Activated CD4-positive, alpha-beta T cell treated with anti-CD3 and anti-CD28 coated beads for 48 hours (primary cell): Measurements from ENCODE around the gene BICC1.

Experiments used
- DNase-seq: peaks from one replicate; pipeline ENCODE4 v3.0.0-alpha.2; 2020

The BICC1 gene, protein sequence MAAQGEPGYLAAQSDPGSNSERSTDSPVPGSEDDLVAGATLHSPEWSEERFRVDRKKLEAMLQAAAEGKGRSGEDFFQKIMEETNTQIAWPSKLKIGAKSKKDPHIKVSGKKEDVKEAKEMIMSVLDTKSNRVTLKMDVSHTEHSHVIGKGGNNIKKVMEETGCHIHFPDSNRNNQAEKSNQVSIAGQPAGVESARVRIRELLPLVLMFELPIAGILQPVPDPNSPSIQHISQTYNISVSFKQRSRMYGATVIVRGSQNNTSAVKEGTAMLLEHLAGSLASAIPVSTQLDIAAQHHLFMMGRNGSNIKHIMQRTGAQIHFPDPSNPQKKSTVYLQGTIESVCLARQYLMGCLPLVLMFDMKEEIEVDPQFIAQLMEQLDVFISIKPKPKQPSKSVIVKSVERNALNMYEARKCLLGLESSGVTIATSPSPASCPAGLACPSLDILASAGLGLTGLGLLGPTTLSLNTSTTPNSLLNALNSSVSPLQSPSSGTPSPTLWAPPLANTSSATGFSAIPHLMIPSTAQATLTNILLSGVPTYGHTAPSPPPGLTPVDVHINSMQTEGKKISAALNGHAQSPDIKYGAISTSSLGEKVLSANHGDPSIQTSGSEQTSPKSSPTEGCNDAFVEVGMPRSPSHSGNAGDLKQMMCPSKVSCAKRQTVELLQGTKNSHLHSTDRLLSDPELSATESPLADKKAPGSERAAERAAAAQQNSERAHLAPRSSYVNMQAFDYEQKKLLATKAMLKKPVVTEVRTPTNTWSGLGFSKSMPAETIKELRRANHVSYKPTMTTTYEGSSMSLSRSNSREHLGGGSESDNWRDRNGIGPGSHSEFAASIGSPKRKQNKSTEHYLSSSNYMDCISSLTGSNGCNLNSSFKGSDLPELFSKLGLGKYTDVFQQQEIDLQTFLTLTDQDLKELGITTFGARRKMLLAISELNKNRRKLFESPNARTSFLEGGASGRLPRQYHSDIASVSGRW

DNA sequence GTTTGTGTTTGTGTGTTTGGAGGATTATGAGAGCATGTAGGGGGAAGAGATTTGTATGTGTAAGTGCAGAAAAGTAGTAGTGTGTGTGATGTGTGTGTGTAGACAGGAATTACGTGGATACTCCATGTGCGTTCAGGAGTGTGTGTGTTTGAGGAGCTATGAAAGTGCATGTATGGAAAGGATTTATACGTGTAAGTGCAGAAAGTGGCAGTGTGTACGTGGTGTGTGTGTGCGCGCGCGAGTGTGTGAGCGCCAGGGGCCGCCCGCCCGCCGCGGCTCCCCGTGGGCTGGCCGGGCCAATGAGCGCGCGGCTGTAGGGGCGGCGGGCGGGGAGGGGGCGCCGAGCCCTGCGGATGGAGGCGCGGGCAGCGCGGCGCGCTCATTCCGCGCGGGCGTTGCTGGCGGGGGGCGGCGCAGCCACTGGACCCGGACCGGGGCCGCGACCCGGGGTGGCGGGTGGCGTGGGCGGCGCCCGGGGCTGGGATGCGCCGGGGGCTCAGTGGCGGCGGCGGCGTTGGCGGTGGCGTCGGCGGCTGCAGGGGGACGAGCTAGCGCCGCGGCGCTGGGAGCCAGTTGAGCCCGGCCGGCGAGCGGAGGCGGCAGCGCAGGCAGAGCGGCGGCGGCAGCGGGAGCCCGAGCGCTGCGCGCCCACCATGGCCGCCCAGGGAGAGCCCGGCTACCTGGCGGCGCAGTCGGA is at the start of gene BICC1:
TSS of gene BICC1 (plus strand) at position 382 of the 697 bp plus-strand sequence. CDS start at position 654, 272 bp downstream.
- DNase-seq: peak; percentile 14

GRCh38 chr10:58464956-58465355 is 47.7 kb upstream of the BICC1 start:
- DNase-seq: no peak

- DNase-seq: no peak
These were observed 47.0 kb upstream of the BICC1 start for GRCh38 chr10:58465629-58466028.

DNA sequence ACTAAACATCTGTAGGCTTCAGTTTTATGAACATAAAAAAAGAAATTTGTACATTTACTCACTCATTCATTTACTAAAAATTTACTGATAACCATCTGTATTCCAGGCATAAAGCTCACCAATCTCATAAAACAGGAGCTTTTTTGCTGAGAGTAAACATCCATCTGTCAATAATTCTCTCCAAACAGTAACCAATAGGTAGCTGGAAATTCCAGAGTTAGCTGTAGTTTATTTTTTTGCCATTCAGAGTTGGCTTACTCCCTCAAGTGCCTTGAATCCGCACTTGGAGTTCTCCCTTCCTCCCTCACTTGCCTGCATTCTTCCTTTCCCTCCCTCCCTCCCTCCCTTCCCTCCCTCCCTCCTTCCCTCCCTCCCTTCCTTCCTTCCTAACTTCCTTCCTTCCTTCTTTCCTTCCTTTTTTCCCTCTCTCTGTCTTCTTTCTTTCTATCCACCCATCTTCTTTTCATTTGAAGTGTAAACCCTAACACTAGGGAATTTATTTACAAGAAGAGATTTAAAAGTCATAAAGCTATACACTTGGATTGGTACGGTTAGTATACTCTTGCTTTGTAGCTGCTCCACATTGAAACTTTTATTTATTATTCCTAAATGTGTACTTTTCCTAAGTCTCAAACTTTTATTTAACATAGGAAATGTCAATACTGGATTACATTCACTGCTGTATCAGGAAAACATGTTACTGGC is 44.6 kb upstream of the BICC1 start:
- DNase-seq: no peak

DNA sequence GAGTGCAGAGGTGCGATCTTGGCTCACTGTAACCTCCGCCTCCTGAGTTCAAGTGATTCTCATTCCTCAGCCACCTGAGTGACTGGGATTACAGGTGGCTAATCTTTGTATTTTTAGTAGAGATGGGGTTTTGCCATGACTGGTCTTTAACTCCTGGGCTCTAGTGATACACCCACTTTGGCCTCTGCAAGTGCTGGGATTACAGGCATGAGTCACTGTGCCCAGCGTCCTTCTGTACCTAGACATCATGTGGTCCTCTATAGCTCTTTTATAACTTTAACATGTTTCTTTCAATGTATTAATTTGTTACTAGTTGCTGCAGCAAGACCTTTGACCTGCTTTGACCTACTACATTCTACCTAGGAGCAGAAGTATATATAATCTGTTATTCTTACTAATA is 38.7 kb upstream of the BICC1 start:
- no peak for DNase-seq

DNA sequence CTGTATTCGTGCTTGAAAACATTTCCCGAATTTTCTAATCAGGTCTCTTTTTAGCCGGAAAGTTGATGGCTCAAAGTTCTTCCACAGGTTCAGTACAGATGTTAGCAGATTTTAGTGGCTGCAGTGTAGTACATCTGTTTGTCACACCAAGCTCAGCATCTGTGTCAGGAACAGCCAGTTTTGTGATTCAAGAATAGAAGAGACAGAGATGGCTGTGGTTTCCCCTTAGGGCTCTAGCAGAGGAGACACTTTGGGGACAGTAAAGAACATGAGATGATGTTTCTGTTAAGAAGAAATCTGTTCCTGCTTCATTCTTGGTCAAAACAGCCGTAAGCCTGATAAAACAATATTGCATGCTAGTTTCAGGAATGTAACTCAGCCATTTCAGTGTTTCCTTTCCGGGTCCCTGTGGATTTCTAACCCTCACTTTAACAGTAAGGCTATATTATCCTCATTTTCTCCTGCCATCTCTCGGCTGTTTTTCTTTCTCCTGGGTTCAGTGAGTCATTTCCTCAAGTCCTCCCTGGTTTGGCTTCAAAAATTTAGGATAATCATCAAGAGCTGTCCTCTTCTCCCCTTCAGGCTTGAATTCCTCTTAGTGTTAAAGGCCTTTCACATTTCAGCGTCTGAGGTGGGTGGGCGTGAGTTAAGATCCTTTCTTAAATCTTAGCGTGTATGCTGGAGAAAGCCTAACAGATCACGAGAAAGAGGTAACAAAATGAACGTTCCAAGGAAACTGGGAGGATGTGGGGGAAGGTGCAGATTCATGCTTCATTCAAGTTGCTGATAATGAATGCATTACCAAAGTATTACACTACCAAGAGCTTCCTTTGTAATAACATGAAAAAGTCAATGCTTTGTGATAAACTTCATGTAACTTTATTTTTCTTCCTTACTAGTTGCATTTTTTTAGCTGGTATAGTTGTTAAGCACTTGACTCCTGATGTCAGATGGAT is 37.1 kb upstream of the BICC1 start:
- no peak for DNase-seq

- DNase-seq: no peak
These were observed 35.5 kb upstream of the BICC1 start for GRCh38 chr10:58477122-58477521.

DNA sequence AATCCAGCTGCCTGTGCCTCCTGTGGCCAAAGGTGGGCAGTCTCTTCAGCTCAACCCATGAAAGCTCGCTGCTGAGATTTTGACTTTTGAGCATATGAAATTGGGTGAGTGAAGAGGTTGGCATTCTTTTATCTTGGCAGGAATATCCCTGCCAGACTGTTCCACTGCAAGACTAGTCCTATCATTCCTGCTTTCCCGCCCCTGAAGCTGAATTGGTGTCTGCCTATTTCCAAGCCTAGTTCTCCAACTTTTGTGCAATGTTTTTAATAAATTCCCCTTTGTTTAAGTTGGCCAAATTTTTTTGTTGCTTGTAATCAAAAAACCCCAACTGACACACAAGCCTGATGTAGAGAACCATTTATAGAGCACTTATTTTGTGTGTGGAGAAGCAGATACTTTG is 34.8 kb upstream of the BICC1 start:
- DNase-seq: no peak

GRCh38 chr10:58479045-58479444 is 33.6 kb upstream of the BICC1 start:
- no peak for DNase-seq

DNA sequence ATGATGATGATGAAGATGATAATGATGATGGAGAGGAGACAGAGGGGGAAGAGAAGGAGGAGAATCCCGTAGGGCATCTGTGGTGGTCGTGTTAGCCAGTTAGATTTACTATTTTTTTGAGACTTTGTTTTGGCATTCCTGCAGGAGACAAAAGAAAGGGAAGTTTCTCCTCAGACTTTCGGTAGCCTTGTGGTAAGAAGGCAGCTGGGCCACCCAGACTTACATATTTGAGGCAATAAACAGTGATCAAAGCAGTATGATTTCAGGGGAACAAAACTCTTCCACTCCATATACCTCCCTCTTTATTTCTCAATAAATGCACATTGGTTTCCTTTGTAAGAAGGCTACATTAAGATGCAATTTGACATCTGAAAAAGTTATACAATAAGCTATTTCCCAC is 32.4 kb upstream of the BICC1 start:
- no peak for DNase-seq

DNA sequence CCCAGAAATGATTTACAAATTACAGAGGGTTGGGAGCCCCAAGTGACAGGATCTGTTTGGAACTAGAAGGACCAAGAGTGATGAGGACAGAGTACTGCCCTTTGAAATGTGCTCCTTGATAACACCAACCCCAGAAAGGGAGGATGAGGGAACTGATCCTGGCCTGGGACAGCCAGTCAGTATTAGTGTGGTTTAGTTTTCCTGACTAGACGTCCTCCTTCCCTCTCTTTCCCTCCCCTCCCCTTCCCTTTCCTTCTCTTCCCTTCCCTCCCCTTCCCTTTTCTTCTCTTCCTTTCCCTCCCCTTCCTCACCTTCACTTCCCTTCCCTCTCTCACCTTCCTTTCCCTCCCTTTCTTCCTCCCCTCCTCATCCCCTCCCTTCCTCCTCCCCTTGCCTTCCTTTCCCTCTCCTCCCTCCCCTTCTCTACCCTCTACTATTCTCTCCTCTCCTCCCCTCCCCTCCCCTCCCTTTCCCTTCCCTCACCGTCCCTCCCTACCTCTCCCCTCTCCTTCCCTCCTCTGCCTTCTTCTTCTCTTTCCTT is 31.0 kb upstream of the BICC1 start:
- DNase-seq: no peak

GRCh38 chr10:58486821-58487220 is 25.9 kb upstream of the BICC1 start:
- DNase-seq: no peak

- no peak for DNase-seq
These were observed 23.8 kb upstream of the BICC1 start for GRCh38 chr10:58488921-58489320.

DNA sequence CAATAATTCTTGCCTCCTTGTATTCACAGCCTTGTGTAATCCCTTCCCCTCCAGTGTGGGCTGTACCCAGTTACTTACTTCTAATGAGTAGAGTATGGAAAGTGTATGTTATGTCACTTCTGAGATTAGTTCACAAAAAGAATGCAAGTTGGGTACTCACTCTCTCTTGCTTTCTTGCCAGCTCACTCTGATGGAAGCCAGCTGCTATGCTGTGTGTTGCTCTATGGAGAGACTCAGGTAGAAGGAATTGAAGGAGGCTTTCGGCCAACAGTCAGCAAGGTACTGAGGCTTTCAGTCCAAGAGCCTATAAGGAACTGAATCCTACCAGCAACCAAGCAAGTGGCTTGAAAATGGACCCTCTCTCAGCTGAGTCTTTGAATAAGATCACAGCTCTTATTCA is 9.7 kb upstream of the BICC1 start:
- no peak for DNase-seq

DNA sequence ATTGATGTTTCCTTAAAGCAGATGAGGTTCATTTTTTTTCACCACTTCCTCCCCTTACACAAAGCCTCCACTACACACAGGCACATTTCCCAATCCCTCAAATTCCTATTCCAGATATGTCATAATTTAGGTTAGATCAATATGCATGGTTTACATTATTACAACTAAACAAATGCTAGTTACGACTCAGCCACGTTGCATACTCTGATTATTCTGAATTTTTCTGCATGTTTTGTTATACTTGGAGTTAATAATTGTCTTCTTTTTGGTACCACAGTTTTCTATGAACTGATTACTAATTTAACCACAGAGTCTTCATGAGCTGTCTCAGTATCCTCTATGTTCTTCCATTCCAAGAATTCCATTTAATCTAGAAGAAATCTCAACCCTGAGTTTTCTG is 4.4 kb upstream of the BICC1 start:
- DNase-seq: no peak

- no peak for DNase-seq
These were observed 744 bp upstream of the BICC1 start for GRCh38 chr10:58511765-58512490.

- DNase-seq: no peak
These were observed 777 bp downstream of the BICC1 start for GRCh38 chr10:58513188-58514110.

- DNase-seq: no peak
These were observed 1.6 kb downstream of the BICC1 start for GRCh38 chr10:58514111-58514770.
